GM12801 (cell line): Measurements from ENCODE around the gene PLA2G4E.

ENCODE experiments used
- CTCF ChIP-seq: IDR thresholded peaks from one replicate; pipeline ENCODE4 v1.5.1; 2011; ENCODE audit warnings: control low read depth; ENCODE audit not compliant: insufficient read length; ENCODE audit errors: extremely low read depth

Gene PLA2G4E

GRCh38 chr15:41999290-42000285 lies 21.3 kb downstream of the PLA2G4E start:
- TF ChIP-seq CTCF, result no peak

DNA sequence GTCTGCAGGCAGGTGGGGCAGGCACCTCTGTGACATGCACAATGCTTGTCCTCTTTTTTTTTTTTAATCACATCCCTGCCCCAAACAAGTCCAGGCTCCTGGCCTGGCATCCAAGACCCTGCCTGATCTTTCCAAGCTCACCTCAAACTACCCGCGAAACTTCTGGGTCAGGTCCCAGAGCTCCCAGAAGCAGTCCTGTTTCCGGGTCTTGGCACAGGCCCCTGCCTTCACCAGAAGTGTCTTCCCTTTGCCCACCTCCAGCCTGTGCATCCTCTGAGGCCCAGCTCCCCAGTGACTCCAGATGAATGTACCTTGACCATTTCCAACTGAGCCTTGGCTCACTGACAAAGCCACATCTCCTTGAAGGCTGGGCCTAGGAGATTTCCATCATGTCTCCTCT lies 23.0 kb downstream of the PLA2G4E start:
- TF ChIP-seq CTCF, result no peak

DNA sequence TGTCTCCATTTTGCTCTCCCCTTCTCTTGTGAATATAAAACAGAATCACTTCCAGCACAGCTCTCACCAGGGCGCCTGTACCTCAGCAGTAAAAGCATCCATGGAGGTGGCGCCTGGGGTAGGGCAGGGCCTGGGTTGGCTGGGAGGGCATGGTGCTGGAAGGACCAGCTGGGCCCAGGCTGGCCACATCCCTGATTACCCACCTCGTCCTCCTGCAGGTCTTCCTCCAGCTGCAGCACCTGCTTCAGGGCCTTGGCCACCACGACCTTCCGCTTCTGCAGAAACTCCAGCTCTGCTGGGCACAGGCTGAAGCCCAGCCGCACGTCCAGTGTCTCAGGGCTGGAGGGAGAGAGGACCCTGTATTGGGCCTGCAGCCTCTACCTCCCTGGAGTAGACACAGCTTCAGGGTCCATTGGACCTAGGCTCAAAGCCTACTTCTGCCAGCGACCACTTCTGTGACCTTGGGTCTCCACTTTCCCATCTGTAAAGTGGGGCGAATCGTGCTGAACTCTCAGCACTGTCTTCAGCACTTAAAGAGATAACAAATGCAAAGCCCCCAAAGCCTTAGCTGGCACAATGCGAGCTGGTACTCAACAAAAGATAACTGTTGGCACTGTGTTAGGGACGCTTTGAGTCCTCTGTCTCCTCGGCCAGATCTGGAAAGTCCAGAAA lies 23.8 kb downstream of the PLA2G4E start:
- no peak for TF ChIP-seq CTCF

- no peak for TF ChIP-seq CTCF
These were observed 24.5 kb downstream of the PLA2G4E start for GRCh38 chr15:41996376-41996775.

DNA sequence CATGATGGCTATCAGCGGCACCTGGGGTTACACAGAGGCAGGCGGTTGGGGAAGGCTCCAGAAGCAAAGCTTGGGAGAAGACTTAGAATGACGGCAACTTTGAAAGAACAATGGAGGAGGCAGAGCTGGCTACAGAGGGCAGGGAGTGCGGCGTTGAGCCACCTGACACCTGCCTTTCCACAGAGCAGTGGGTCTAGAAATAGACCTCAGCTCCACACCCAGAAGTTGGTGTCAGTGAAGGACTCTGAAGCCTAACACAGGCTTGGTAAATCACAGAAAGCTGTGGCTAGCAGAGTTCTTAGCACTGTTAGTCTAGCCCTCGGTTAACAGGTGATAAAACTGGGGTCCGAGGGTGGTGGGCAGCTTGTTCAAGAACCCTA lies 25.4 kb downstream of the PLA2G4E start:
- TF ChIP-seq CTCF, result no peak

DNA sequence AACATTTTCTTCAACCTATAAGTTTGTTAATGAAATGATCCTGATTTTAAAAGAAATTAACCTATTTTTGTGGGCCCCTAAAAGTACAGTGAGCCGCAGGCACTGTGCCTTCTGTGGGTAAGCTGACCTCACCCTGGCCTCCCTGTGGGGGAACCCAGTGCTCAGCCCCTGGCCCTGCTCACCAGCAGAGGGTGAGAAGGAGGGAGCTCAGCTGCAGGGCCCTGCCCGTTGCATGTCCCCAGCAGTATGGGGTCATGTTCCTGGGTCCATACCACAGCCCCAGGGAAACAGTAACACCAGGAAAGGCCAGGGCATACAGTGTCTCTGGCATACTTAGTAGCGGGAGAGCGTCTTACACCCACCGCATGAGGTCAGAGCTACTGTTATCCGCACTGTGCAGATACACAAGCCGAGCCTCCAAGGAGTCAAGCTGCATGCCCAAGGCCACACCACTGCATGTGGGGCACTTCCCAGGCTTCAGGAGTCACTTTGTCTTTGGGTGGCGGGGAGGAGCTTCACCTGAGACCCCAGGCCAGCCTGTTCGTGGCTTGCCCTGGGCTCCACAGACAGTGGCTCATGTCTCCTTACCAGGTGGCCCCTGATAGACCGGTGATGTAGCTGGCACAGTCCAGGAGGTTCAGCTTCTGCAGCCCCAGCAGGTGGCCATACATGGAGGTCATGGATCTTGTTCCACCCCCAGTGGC lies 25.9 kb downstream of the PLA2G4E start:
- no peak for TF ChIP-seq CTCF

- no peak for TF ChIP-seq CTCF
These were observed 26.6 kb downstream of the PLA2G4E start for GRCh38 chr15:41994171-41994650.
